ENCODE measurements around the gene HOOK2. TPM values are rescaled to one million over a fixed set of nuclear protein-coding genes. Genes with fewer than 3 reads are reported as not detected.

Gene HOOK2
- total and polyA plus RNA-seq, 2 of the 13 experiments (the other 11 are each of a cell fraction or from before 2014, with no cell fraction given): 9.2 to 12.9 TPM

DNA sequence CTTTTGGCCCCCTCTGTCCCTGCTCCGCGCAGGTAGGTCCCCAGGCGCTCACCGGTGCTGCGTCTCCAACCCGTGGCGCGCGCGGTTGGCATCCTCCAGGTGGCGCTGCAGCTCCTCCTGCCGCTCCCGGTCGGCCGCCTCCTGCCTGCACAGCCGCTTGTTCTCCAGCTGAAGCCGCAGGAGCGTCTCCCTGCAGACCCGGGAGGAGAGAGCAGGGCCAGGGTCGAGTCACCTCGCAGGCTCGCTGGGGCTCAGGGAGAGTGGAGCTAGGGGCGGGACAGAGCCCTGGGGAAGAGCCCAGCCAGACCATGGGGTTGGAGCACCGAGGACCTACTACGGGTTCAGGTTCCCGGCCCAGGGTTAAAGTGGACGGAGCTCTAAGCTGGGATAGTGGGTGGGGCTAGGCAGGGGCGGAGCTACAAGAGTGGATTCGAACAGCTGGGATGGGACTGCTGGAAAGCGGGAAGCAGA, 9.3 kb downstream of the HOOK2 start (continued):
- TF ChIP-seq ZNF678 (CRISPR knock-in tag; IDR thresholded peaks at IDR 0.05) (no peak), FOXJ3 (CRISPR knock-in tag; IDR thresholded peaks at IDR 0.05; ENCODE audit: borderline replicate concordance) (no peak), GMEB2 (CRISPR knock-in tag; IDR thresholded peaks at IDR 0.05; ENCODE audit: low read depth) (no peak), JUND (CRISPR knock-in tag; IDR thresholded peaks at IDR 0.05) (no peak), SMARCE1 (IDR thresholded peaks at IDR 0.05; ENCODE audit: borderline replicate concordance) (no peak), ZBTB33 (CRISPR knock-in tag; IDR thresholded peaks at IDR 0.05) (0 out of 2 replicates have a peak, but pooled peaks have one; percentile 40), ZNF296 (CRISPR knock-in tag; conservative IDR thresholded peaks at IDR 0.05) (no peak), ZNF382 (CRISPR knock-in tag; IDR thresholded peaks at IDR 0.05; ENCODE audit: borderline replicate concordance) (no peak), ZNF317 (CRISPR knock-in tag; IDR thresholded peaks at IDR 0.05) (peak; percentile 49; the same call in 1 of the 2 replicates), NCOA1 (CRISPR knock-in tag; IDR thresholded peaks at IDR 0.05) (no peak)
- TF ChIP-seq, protein P1, sequence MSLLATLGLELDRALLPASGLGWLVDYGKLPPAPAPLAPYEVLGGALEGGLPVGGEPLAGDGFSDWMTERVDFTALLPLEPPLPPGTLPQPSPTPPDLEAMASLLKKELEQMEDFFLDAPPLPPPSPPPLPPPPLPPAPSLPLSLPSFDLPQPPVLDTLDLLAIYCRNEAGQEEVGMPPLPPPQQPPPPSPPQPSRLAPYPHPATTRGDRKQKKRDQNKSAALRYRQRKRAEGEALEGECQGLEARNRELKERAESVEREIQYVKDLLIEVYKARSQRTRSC (CRISPR knock-in tag; IDR thresholded peaks at IDR 0.05; ENCODE audit: low read depth): no peak
- TF ChIP-seq, protein P2, sequence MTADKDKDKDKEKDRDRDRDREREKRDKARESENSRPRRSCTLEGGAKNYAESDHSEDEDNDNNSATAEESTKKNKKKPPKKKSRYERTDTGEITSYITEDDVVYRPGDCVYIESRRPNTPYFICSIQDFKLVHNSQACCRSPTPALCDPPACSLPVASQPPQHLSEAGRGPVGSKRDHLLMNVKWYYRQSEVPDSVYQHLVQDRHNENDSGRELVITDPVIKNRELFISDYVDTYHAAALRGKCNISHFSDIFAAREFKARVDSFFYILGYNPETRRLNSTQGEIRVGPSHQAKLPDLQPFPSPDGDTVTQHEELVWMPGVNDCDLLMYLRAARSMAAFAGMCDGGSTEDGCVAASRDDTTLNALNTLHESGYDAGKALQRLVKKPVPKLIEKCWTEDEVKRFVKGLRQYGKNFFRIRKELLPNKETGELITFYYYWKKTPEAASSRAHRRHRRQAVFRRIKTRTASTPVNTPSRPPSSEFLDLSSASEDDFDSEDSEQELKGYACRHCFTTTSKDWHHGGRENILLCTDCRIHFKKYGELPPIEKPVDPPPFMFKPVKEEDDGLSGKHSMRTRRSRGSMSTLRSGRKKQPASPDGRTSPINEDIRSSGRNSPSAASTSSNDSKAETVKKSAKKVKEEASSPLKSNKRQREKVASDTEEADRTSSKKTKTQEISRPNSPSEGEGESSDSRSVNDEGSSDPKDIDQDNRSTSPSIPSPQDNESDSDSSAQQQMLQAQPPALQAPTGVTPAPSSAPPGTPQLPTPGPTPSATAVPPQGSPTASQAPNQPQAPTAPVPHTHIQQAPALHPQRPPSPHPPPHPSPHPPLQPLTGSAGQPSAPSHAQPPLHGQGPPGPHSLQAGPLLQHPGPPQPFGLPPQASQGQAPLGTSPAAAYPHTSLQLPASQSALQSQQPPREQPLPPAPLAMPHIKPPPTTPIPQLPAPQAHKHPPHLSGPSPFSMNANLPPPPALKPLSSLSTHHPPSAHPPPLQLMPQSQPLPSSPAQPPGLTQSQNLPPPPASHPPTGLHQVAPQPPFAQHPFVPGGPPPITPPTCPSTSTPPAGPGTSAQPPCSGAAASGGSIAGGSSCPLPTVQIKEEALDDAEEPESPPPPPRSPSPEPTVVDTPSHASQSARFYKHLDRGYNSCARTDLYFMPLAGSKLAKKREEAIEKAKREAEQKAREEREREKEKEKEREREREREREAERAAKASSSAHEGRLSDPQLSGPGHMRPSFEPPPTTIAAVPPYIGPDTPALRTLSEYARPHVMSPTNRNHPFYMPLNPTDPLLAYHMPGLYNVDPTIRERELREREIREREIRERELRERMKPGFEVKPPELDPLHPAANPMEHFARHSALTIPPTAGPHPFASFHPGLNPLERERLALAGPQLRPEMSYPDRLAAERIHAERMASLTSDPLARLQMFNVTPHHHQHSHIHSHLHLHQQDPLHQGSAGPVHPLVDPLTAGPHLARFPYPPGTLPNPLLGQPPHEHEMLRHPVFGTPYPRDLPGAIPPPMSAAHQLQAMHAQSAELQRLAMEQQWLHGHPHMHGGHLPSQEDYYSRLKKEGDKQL (CRISPR knock-in tag; IDR thresholded peaks at IDR 0.05; ENCODE audit: low read depth): no peak
- TF ChIP-seq, protein P3, sequence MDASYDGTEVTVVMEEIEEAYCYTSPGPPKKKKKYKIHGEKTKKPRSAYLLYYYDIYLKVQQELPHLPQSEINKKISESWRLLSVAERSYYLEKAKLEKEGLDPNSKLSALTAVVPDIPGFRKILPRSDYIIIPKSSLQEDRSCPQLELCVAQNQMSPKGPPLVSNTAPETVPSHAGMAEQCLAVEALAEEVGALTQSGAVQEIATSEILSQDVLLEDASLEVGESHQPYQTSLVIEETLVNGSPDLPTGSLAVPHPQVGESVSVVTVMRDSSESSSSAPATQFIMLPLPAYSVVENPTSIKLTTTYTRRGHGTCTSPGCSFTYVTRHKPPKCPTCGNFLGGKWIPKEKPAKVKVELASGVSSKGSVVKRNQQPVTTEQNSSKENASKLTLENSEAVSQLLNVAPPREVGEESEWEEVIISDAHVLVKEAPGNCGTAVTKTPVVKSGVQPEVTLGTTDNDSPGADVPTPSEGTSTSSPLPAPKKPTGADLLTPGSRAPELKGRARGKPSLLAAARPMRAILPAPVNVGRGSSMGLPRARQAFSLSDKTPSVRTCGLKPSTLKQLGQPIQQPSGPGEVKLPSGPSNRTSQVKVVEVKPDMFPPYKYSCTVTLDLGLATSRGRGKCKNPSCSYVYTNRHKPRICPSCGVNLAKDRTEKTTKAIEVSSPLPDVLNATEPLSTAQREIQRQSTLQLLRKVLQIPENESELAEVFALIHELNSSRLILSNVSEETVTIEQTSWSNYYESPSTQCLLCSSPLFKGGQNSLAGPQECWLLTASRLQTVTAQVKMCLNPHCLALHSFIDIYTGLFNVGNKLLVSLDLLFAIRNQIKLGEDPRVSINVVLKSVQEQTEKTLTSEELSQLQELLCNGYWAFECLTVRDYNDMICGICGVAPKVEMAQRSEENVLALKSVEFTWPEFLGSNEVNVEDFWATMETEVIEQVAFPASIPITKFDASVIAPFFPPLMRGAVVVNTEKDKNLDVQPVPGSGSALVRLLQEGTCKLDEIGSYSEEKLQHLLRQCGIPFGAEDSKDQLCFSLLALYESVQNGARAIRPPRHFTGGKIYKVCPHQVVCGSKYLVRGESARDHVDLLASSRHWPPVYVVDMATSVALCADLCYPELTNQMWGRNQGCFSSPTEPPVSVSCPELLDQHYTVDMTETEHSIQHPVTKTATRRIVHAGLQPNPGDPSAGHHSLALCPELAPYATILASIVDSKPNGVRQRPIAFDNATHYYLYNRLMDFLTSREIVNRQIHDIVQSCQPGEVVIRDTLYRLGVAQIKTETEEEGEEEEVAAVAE (CRISPR knock-in tag; IDR thresholded peaks at IDR 0.05; ENCODE audit: borderline replicate concordance): no peak
- TF ChIP-seq, protein P4, sequence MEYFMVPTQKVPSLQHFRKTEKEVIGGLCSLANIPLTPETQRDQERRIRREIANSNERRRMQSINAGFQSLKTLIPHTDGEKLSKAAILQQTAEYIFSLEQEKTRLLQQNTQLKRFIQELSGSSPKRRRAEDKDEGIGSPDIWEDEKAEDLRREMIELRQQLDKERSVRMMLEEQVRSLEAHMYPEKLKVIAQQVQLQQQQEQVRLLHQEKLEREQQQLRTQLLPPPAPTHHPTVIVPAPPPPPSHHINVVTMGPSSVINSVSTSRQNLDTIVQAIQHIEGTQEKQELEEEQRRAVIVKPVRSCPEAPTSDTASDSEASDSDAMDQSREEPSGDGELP (IDR thresholded peaks at IDR 0.05; ENCODE audit: borderline replicate concordance, low read depth): no peak; the same call in 1 of the 2 replicates

Measured in HepG2 (cell line).